Duodenal mucosa (tissue), 2 donors: ENCODE measurements around the gene ZNF12.

Experiments
- H3K27ac ChIP-seq: one replicate; pipeline ENCODE4 v1.7.0; 2013; ENCODE audit warnings: low read depth, low read length
- H3K27me3 ChIP-seq, 2 donors: one replicate each; pipeline ENCODE4 v1.7.0; 2013; ENCODE audit warnings: low read length in 2 of 2, control low read depth in 1 of 2; ENCODE audit not compliant: insufficient read depth in 2 of 2, control insufficient read depth in 1 of 2
- H3K36me3 ChIP-seq, 2 donors: one replicate each; pipeline ENCODE4 v1.7.0; 2013; ENCODE audit warnings: low read length in 2 of 2, control low read depth in 1 of 2; ENCODE audit not compliant: insufficient read depth in 2 of 2, control insufficient read depth in 1 of 2
- H3K4me1 ChIP-seq, 2 donors: one replicate each; pipeline ENCODE4 v1.7.0; 2013; ENCODE audit warnings: low read length in 2 of 2, control low read depth in 1 of 2; ENCODE audit not compliant: insufficient read depth in 2 of 2, control insufficient read depth in 1 of 2
- H3K4me3 ChIP-seq, 2 donors: one replicate each; pipeline ENCODE4 v1.7.0; 2013; ENCODE audit warnings: low read length in 2 of 2, low read depth in 1 of 2
- H3K9ac ChIP-seq, 2 donors: one replicate each; pipeline ENCODE4 v1.7.0; 2013; ENCODE audit warnings: low read length in 2 of 2, low read depth in 1 of 2
- H3K9me3 ChIP-seq, 2 donors: one replicate each; pipeline ENCODE4 v1.7.0; 2013; ENCODE audit warnings: low read length in 2 of 2, control low read depth in 1 of 2; ENCODE audit not compliant: control insufficient read depth in 1 of 2

ZNF12 gene

GRCh38 chr7:6640246-6640721 lies 66.5 kb downstream of the ZNF12 start:
- no peak overlapping the region for H3K27ac ChIP-seq
- H3K27me3 ChIP-seq, result no peaks in the 10 kb centered on the region
- H3K4me3 ChIP-seq, result no peak overlapping the region
- no peak overlapping the region for H3K9ac ChIP-seq
- H3K4me1 ChIP-seq, result peaks cover 9 to 12% of the 10 kb centered on the region in 2 donors
- H3K36me3 ChIP-seq, result peaks cover 21 to 49% of the 10 kb centered on the region in 2 donors
- H3K9me3 ChIP-seq, result no peaks in the 10 kb centered on the region

- no peaks in the 10 kb centered on the region for H3K27me3 ChIP-seq
- no peaks in the 10 kb centered on the region for H3K9me3 ChIP-seq
- no peak overlapping the region for H3K4me3 ChIP-seq
- peaks cover 9 to 12% of the 10 kb centered on the region in 2 donors for H3K4me1 ChIP-seq
- H3K36me3 ChIP-seq, result peaks cover 21 to 43% of the 10 kb centered on the region in 2 donors
- no peak overlapping the region for H3K9ac ChIP-seq
- H3K27ac ChIP-seq, result no peak overlapping the region
Measured at GRCh38 chr7:6639627-6640026, 67.1 kb downstream of the ZNF12 start.

GRCh38 chr7:6639032-6639431 lies 67.7 kb downstream of the ZNF12 start:
- Histone ChIP-seq H3K27me3 (no peaks in the 10 kb centered on the region), H3K36me3 (peaks cover 16 to 37% of the 10 kb centered on the region in 2 donors), H3K4me1 (peaks cover 9 to 12% of the 10 kb centered on the region in 2 donors), H3K4me3 (no peak overlapping the region), H3K27ac (no peak overlapping the region), H3K9me3 (no peaks in the 10 kb centered on the region), H3K9ac (no peak overlapping the region)
